DMS79 (cell line): ENCODE data around the gene FTL.

Experiments used
- DNase-seq: peaks from one replicate; lab custom pipeline; 2025; lab: John Stamatoyannopoulos, UW

FTL gene

GRCh38 chr19:48945817-48946216, 19.3 kb upstream of the FTL start:
- DNase-seq: no peak

- DNase-seq: no peak
Observed at GRCh38 chr19:48946463-48947257, 18.4 kb upstream of the FTL start.

- DNase-seq: no peak
Observed at GRCh38 chr19:48947258-48947542, 17.9 kb upstream of the FTL start.

GRCh38 chr19:48950159-48950558, 14.9 kb upstream of the FTL start:
- no peak for DNase-seq

- no peak for DNase-seq
Observed at GRCh38 chr19:48950830-48951519, 14.1 kb upstream of the FTL start.

GRCh38 chr19:48953141-48953540, 12.0 kb upstream of the FTL start:
- DNase-seq: no peak

GRCh38 chr19:48953990-48954594, 11.0 kb upstream of the FTL start:
- no peak for DNase-seq

- peak; percentile 95 for DNase-seq
Observed at GRCh38 chr19:48954595-48955307, 10.4 kb upstream of the FTL start, which contains the start of gene BAX. BAX (plus strand) TSS chr19:48954875; CDS start chr19:48954929, 54 bp downstream.

GRCh38 chr19:48955308-48955958, 9.7 kb upstream of the FTL start:
- DNase-seq: no peak

- DNase-seq: no peak
Observed at GRCh38 chr19:48958006-48958405, 7.1 kb upstream of the FTL start.

GRCh38 chr19:48959341-48960239, 5.5 kb upstream of the FTL start:
- no peak for DNase-seq

GRCh38 chr19:48961051-48961649, 4.0 kb upstream of the FTL start:
- no peak for DNase-seq

GRCh38 chr19:48961673-48962028, 3.5 kb upstream of the FTL start:
- no peak for DNase-seq

- DNase-seq: no peak
Observed at GRCh38 chr19:48962029-48962848, 2.9 kb upstream of the FTL start.

GRCh38 chr19:48962849-48963165, 2.3 kb upstream of the FTL start:
- DNase-seq: no peak

GRCh38 chr19:48963371-48964204, 1.5 kb upstream of the FTL start:
- no peak for DNase-seq

- no peak for DNase-seq
Observed at GRCh38 chr19:48964205-48965039, 687 bp upstream of the FTL start.
